Activated B cell treated with CpG ODN at 0.5 μM for 24 hours (primary cell): Measurements from ENCODE around the gene ASB13. TPM values are rescaled to one million over a fixed set of nuclear protein-coding genes. Genes with fewer than 3 reads are reported as not detected.

ENCODE experiments used
- ATAC-seq: fragments of 200-7000 bp; cut with Tn5 transposase; one replicate; pipeline ENCODE4 v1.10.0; 2021; ENCODE audit warnings: low read depth, mild to moderate bottlenecking, moderate library complexity
- CTCF ChIA-PET: fragments of 350-600 bp; sonication (Branson Sonifier 250); formaldehyde crosslinking; loops from one replicate; lab custom pipeline; 2021; ENCODE audit warnings: antibody characterized with exemption; lab: Charles Lee
- POLR2A ChIA-PET: fragments of 350-600 bp; sonication (Branson Sonifier 250); formaldehyde crosslinking; loops from one replicate; lab custom pipeline; 2021; ENCODE audit warnings: antibody characterized with exemption; lab: Charles Lee
- DNase-seq: peaks from one replicate; pipeline ENCODE4 v3.0.0; 2022
- H3K27ac Mint-ChIP-seq: one replicate; pipeline ENCODE4 v1.8.0; 2020; ENCODE audit warnings: mixed read lengths
- H3K27me3 Mint-ChIP-seq: one replicate; pipeline ENCODE4 v1.8.0; 2021; ENCODE audit warnings: mixed read lengths
- H3K36me3 Mint-ChIP-seq: one replicate; pipeline ENCODE4 v1.8.0; 2021; ENCODE audit warnings: low read depth, mixed read lengths
- H3K4me1 Mint-ChIP-seq: one replicate; pipeline ENCODE4 v1.8.0; 2021; ENCODE audit warnings: mixed read lengths
- H3K4me3 Mint-ChIP-seq: one replicate; pipeline ENCODE4 v1.8.0; 2020; ENCODE audit warnings: mild to moderate bottlenecking, mixed read lengths
- H3K9me3 Mint-ChIP-seq: one replicate; pipeline ENCODE4 v1.8.0; 2020; ENCODE audit warnings: mixed read lengths
- intact Hi-C: fragments of 100-400 bp; cut with micrococcal nuclease; formaldehyde crosslinking; loops from one replicate; pipeline ENCODE4 v1.15.1; 2024
- total RNA-seq: library from RNA; stranded (reverse); gene quantifications from 2 replicates; pipeline ENCODE4 v1.2.3, GENCODE V29; 2022
- TF ChIP-seq, protein P1 (sequence below): fragments of 200-600 bp; IDR thresholded peaks from one replicate; pipeline ENCODE4 v1.8.0; 2022; ENCODE audit warnings: antibody characterized with exemption, mild to moderate bottlenecking

The ASB13 gene
- total RNA-seq, 1 donor from 2014 or later: 3.3 TPM

DNA sequence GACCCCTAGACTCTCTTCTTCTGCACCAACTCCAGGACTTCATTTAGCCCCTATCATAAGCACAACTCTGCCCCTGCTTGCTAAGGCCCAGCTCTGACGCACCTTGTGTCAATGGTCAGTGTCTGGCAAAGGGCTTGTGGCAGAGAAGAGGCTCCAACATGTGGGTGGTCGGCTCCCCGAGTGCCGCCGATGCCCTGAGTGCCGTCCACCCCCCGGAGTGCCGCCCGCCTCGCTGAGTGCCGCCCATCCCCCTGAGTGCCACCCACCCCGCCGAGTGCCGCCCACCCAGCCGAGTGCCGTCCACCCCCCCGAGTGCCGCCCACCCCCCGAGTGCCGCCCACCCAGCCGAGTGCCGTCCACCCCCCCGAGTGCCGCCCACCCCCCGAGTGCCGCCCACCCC is 50.3 kb downstream of the ASB13 start:
- Mint-ChIP-seq H3K27ac (no peak overlapping the region), H3K4me1 (no peaks in the 10 kb centered on the region), H3K27me3 (peaks cover 3% of the 10 kb centered on the region), H3K9me3 (no peaks in the 10 kb centered on the region), H3K4me3 (no peak overlapping the region), H3K36me3 (no peaks in the 10 kb centered on the region)
- no peak for DNase-seq
- TF ChIP-seq, protein P1, sequence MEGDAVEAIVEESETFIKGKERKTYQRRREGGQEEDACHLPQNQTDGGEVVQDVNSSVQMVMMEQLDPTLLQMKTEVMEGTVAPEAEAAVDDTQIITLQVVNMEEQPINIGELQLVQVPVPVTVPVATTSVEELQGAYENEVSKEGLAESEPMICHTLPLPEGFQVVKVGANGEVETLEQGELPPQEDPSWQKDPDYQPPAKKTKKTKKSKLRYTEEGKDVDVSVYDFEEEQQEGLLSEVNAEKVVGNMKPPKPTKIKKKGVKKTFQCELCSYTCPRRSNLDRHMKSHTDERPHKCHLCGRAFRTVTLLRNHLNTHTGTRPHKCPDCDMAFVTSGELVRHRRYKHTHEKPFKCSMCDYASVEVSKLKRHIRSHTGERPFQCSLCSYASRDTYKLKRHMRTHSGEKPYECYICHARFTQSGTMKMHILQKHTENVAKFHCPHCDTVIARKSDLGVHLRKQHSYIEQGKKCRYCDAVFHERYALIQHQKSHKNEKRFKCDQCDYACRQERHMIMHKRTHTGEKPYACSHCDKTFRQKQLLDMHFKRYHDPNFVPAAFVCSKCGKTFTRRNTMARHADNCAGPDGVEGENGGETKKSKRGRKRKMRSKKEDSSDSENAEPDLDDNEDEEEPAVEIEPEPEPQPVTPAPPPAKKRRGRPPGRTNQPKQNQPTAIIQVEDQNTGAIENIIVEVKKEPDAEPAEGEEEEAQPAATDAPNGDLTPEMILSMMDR: no peak
- ATAC-seq: no peak
- intact Hi-C loops: no loop called here
- ChIA-PET POLR2A (no interaction called here), CTCF (interaction anchor here (1.6 to 1.9 kb wide), 2 partner anchors 7 to 13 kb away, joined by 5 to 7 read pairs; no protein-coding TSS in a partner anchor)

DNA sequence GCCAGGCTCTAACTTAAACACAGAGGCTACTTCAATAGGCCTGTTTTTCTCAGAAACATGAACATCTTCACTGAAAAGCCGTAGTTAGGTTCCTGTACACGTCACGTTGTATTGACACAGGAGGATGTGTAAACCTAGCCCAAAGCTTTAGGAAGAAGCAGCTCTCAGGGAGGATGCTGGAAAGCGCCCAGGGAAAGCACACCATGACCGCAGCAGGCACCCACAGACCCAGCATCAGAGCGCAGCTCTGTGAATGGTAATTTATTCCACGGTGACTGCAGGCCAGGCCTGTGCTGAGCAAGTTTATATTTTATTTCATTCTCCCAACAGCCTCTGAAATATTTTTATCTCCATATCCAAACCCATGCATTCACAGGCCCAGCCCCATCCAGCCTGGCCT is 51.1 kb downstream of the ASB13 start:
- intact Hi-C loops: no loop called here
- Mint-ChIP-seq H3K4me1 (no peaks in the 10 kb centered on the region), H3K27ac (no peak overlapping the region), H3K27me3 (peaks cover 3% of the 10 kb centered on the region), H3K9me3 (no peaks in the 10 kb centered on the region), H3K36me3 (no peaks in the 10 kb centered on the region), H3K4me3 (no peak overlapping the region)
- ChIA-PET POLR2A (interaction anchor here (0.7 kb wide), 1 partner anchor 87 kb away, joined by 8 read pairs; no protein-coding TSS in a partner anchor), CTCF (interaction anchor here (1.6 to 1.9 kb wide), 2 partner anchors 8 to 14 kb away, joined by 5 to 7 read pairs; no protein-coding TSS in a partner anchor)
- DNase-seq (no peak), ATAC-seq (no peak)
- TF ChIP-seq, protein P1: no peak

DNA sequence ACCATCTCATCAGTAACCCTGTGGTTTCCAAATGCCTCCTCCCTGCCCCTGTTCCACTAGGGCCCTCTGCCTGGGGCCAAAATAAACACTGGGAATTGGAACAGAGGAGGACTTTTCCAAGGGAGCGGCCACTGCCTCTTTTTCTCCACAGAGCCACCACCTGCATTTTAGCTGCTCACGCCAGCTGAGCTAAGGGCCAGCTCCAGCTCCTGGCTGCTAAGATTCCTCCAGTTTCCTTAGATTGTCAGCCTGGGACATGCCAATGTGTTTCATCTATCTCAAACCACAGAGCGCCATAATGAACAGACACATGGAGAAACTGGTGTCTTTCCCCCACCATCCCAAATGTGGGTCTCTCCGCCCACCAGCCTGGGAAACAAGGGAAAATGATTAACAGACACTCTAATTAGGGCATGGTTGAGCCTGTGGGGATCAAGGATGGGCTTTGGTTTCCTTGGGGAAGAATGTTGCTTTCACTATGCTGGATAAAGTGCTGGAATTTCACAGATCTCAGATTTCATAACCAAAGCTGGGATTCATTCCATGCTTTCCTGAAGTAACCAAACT is 52.2 kb downstream of the ASB13 start:
- no peaks in the 10 kb centered on the region for H3K4me1 Mint-ChIP-seq
- no peak overlapping the region for H3K27ac Mint-ChIP-seq
- no peak overlapping the region for H3K4me3 Mint-ChIP-seq
- ATAC-seq: no peak
- ChIA-PET CTCF (interaction anchor here (1.3 to 1.9 kb wide), 2 partner anchors 9 to 15 kb away, joined by 5 to 7 read pairs; no protein-coding TSS in a partner anchor), POLR2A (interaction anchor here (0.6 kb wide), 1 partner anchor 74 kb away, joined by 5 read pairs; no protein-coding TSS in a partner anchor)
- DNase-seq: no peak
- H3K27me3 Mint-ChIP-seq: peaks cover 11% of the 10 kb centered on the region
- H3K9me3 Mint-ChIP-seq: no peaks in the 10 kb centered on the region
- intact Hi-C loops: no loop called here
- no peaks in the 10 kb centered on the region for H3K36me3 Mint-ChIP-seq
- TF ChIP-seq, protein P1: no peak

DNA sequence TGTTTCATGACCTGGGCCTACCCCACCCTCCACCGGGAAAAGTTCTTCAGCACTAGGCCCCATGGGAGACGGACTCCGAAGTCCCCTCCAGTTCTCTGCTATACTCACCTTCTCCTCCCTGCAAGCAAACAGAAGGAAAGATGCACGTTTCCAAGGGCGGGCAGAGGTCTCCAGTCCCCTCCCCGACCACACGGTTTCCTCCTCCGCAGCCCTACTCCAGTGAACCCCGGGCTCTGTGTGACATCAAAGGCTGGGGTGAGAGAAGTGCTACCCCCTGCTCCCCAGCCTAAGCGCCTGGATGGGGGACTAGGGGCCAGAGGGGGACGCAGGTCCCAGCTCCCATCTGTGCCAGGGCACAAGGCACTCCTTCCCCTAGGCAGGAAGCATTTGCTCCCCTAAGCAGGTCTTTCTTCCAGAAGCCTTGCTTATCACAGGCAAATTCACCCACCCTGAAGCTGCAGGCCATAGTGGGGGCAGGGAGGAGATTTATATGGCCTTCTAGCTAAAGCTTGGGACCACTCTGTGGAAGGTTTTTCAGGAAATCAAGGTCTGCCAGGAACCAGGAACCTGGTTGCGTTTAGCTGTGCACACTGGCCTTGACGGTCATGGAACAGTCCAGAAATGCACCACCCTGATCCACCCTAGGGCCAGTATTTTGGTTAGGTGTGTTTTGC is 52.8 kb downstream of the ASB13 start:
- ATAC-seq (no peak), DNase-seq (no peak)
- ChIA-PET POLR2A (no interaction called here), CTCF (interaction anchor here (1.3 kb wide), 1 partner anchor 16 kb away, joined by 5 read pairs; no protein-coding TSS in a partner anchor)
- TF ChIP-seq, protein P1: no peak
- H3K36me3 Mint-ChIP-seq: no peaks in the 10 kb centered on the region
- H3K4me3 Mint-ChIP-seq: no peak overlapping the region
- no peaks in the 10 kb centered on the region for H3K9me3 Mint-ChIP-seq
- peaks cover 11% of the 10 kb centered on the region for H3K27me3 Mint-ChIP-seq
- intact Hi-C loops: no loop called here
- no peak overlapping the region for H3K27ac Mint-ChIP-seq
- no peaks in the 10 kb centered on the region for H3K4me1 Mint-ChIP-seq
